ENCODE measurements around the gene RAB6B. TPM values are rescaled to one million over a fixed set of nuclear protein-coding genes. Genes with fewer than 3 reads are reported as not detected.

The RAB6B gene
- polyA plus RNA-seq, 1 donor (not counting 4 experiments of a cell fraction or from before 2014, with no cell fraction given) = 2.2 TPM

DNA sequence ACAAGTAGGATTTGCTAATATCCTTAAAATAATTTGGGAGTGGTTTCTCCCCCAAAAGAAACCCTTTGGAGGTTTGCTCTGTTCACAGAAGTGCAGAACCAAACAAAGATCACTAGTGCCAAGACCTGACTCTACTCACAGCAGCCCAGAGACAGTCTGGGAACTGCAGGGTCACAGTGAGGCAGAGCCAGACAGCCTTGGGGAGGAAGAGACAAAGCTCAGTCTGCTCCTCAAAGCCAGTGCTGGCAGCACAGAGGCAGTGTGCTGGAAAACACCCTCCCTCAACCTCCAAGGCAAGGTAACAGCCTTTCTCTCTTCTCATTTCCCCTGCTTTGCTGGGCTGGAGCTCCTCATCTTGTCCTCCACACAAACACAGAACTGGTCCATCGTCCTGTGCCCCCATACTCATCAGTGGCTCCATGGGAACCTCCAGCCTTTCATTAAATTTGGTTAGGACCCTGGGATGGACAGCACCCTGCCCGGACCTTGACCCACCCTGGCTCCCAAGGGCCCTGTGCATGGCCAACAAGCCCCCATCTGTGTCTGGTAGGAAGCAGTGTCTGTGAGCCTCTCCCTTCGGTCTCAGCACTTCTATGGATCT lies 12.6 kb downstream of the RAB6B start:
- no peaks in the 10 kb centered on the region for H3K9me3 ChIP-seq (ENCODE audit: control insufficient read depth, low read depth, low read length)
- dilution Hi-C loops (cut with MboI; ENCODE audit: extremely low pct_ligation_motif_present, low sequenced_read_pairs) = no loop called here
- no peak overlapping the region for H2AFZ ChIP-seq (ENCODE audit: control insufficient read depth, low read length)
- H4K20me1 ChIP-seq (ENCODE audit: control insufficient read depth, extremely low read depth, insufficient read depth, low read length) = no peaks in the 10 kb centered on the region
- TF ChIP-seq EZH2 (IDR thresholded peaks at IDR 0.05; ENCODE audit: low read length) = no peak
- TF ChIP-seq, protein P1, sequence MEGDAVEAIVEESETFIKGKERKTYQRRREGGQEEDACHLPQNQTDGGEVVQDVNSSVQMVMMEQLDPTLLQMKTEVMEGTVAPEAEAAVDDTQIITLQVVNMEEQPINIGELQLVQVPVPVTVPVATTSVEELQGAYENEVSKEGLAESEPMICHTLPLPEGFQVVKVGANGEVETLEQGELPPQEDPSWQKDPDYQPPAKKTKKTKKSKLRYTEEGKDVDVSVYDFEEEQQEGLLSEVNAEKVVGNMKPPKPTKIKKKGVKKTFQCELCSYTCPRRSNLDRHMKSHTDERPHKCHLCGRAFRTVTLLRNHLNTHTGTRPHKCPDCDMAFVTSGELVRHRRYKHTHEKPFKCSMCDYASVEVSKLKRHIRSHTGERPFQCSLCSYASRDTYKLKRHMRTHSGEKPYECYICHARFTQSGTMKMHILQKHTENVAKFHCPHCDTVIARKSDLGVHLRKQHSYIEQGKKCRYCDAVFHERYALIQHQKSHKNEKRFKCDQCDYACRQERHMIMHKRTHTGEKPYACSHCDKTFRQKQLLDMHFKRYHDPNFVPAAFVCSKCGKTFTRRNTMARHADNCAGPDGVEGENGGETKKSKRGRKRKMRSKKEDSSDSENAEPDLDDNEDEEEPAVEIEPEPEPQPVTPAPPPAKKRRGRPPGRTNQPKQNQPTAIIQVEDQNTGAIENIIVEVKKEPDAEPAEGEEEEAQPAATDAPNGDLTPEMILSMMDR (optimal IDR thresholded peaks at IDR 0.05 in 1 of 3, IDR thresholded peaks at IDR 0.05 in 1 of 3, conservative IDR thresholded peaks at IDR 0.05 in 1 of 3; ENCODE audit: extremely low read depth in 1 of 3, insufficient read depth in 2 of 3, low read length in 3 of 3) = no peak
- H3K4me3 ChIP-seq (ENCODE audit: control insufficient read depth in 2 of 3, extremely low read depth in 1 of 3, insufficient read depth in 2 of 3, low read depth in 1 of 3, low read length in 3 of 3) = no peak overlapping the region
- no peak overlapping the region for H3K9ac ChIP-seq (ENCODE audit: control insufficient read depth, extremely low read depth, insufficient read depth, low read length)
- no peaks in the 10 kb centered on the region for H3K79me2 ChIP-seq (ENCODE audit: control insufficient read depth, insufficient read depth, low read length)
- H3K4me2 ChIP-seq (ENCODE audit: control insufficient read depth, extremely low read depth, insufficient read depth, low read depth, low read length) = no peak overlapping the region
- DNase-seq (ENCODE audit: low read depth, low spot score) (no peak), FAIRE-seq (no peak)
- no peak overlapping the region for H3K27ac ChIP-seq (ENCODE audit: control insufficient read depth, insufficient read depth, low read length)
- no peaks in the 10 kb centered on the region for H3K9me1 ChIP-seq (ENCODE audit: control insufficient read depth, extremely low read depth, insufficient read depth, low read length)
- H3K36me3 ChIP-seq (ENCODE audit: control insufficient read depth in 2 of 2, extremely low read depth in 1 of 2, insufficient read depth in 2 of 2, low read length in 2 of 2) = no peaks in the 10 kb centered on the region
- peaks cover 17% of the 10 kb centered on the region for H3K27me3 ChIP-seq (ENCODE audit: control insufficient read depth, extremely low read depth, insufficient read depth, low read length)
- no peaks in the 10 kb centered on the region for H3K4me1 ChIP-seq (ENCODE audit: control insufficient read depth, extremely low read depth, insufficient read depth, low read length)

DNA sequence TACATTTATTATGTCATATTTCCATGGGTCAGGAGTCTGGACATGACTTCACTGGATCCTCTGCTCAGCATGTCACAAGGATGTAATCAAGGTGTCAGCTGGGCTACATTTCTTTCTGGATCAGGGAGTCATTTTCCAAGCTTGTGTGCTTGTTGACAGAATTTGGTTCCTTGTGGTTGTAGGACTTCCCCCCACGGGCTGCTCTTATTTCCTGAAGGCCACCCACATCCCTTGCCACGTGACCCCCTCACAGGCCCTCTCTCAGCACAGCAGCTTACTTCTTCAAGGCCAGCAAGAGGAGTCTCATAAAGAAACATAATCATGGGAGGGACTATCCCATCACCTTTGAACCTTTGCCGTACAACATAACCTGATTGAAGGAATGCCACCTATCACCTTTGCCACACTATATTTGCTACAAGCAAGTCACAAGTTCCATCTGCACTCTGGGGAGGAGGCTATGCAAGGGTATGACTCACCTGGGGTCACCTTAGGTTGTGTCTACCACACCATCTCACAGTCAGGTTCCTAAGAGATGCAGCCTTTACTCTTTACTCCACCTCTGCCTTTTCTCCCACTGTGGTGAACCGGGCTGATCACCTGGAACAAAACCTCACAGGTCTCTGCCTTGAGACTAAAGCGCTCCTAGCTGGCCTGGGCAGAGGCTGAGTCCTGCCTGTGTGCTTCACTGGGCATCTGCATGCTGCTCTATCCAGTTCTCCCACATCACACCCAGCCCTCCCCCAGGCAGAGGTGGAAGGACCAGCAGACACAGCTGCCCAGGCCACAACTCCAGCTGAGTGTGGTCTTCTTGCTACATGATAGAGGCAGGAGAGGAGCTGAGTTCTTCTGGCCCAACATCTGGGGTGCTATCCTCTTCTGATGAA lies 13.5 kb downstream of the RAB6B start:
- Histone ChIP-seq H3K4me1 (ENCODE audit: control insufficient read depth, extremely low read depth, insufficient read depth, low read length) (no peaks in the 10 kb centered on the region), H4K20me1 (ENCODE audit: control insufficient read depth, extremely low read depth, insufficient read depth, low read length) (no peaks in the 10 kb centered on the region), H3K9ac (ENCODE audit: control insufficient read depth, extremely low read depth, insufficient read depth, low read length) (no peak overlapping the region), H3K9me3 (ENCODE audit: control insufficient read depth, low read depth, low read length) (no peaks in the 10 kb centered on the region), H3K4me3 (ENCODE audit: control insufficient read depth in 2 of 3, extremely low read depth in 1 of 3, insufficient read depth in 2 of 3, low read depth in 1 of 3, low read length in 3 of 3) (no peak overlapping the region), H2AFZ (ENCODE audit: control insufficient read depth, low read length) (no peak overlapping the region), H3K9me1 (ENCODE audit: control insufficient read depth, extremely low read depth, insufficient read depth, low read length) (no peaks in the 10 kb centered on the region), H3K4me2 (ENCODE audit: control insufficient read depth, extremely low read depth, insufficient read depth, low read depth, low read length) (no peak overlapping the region), H3K27me3 (ENCODE audit: control insufficient read depth, extremely low read depth, insufficient read depth, low read length) (peaks cover 17% of the 10 kb centered on the region), H3K36me3 (ENCODE audit: control insufficient read depth in 2 of 2, extremely low read depth in 1 of 2, insufficient read depth in 2 of 2, low read length in 2 of 2) (no peaks in the 10 kb centered on the region), H3K27ac (ENCODE audit: control insufficient read depth, insufficient read depth, low read length) (no peak overlapping the region), H3K79me2 (ENCODE audit: control insufficient read depth, insufficient read depth, low read length) (no peaks in the 10 kb centered on the region)
- no peak for FAIRE-seq
- DNase-seq (ENCODE audit: low read depth, low spot score) = no peak
- TF ChIP-seq EZH2 (IDR thresholded peaks at IDR 0.05; ENCODE audit: low read length) = no peak
- TF ChIP-seq, protein P1 (optimal IDR thresholded peaks at IDR 0.05 in 1 of 3, IDR thresholded peaks at IDR 0.05 in 1 of 3, conservative IDR thresholded peaks at IDR 0.05 in 1 of 3; ENCODE audit: extremely low read depth in 1 of 3, insufficient read depth in 2 of 3, low read length in 3 of 3) = no peak
- dilution Hi-C loops (cut with MboI; ENCODE audit: extremely low pct_ligation_motif_present, low sequenced_read_pairs) = no loop called here
